HG03565 (cell line): ENCODE measurements around the gene AFF3.

Experiments used
- ATAC-seq: cut with Tn5 transposase; IDR thresholded peaks from one replicate; pipeline ENCODE4 v1.9.1; 2021; ENCODE audit warnings: mild to moderate bottlenecking, moderate library complexity; ENCODE audit not compliant: unreplicated experiment

Gene AFF3

DNA sequence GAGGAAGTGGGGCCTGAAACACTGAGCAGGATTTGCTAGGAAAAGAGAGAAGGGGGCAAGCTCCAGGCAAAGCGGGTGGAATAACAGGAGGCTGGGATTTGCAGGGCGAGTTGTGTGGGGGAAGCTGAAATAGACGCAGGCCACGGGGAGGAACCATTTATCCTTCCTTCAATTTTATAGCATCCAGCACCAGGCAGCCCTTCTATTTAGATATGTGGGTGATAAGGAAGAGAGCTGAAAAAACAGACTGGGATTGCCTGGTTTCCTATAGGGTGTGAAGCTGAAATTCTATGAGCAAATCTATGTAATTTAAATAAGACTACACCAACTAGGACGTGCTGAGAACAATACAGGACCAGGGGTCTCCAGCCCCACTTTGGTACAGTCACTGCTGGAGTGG lies 520.6 kb downstream of the AFF3 start:
- ATAC-seq = no peak

DNA sequence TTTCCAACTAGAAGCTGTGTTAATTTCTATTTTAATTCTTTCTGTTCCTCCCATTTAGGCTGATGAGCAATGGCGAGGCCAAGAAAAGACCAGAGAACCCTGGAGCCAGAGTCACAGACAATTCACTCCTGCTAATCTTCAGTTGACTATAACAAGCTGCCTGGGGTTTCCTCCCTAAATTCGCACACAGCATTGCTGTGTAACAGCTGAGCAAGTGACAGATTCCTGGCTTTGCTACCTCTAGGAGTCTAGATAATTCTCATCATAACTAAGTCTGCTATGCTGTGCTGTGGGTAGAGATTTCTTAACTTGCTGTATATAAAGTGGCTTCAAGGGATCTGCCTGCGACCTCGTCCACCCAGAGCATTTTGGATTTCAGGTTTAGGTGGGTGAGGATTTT lies 521.3 kb downstream of the AFF3 start:
- ATAC-seq = no peak

DNA sequence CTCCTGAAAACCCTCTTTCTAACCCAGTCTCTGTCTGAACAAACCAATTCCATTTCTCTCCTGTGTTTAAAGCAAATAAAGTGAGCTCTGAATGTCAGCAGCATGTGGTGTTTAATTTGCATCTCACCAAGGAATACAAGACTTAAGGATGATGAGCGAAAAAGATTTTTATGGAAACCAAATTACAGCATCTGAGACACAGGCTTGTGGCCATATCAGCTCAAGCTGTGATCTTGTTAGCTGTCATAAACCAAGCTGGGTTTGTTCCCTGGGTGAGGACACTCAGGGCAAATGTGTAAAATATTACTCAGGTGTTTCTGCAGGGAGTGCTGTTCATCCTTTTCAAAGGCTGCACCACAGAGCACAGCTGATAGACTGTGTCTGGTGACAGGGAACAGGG lies 523.2 kb downstream of the AFF3 start:
- ATAC-seq = no peak

DNA sequence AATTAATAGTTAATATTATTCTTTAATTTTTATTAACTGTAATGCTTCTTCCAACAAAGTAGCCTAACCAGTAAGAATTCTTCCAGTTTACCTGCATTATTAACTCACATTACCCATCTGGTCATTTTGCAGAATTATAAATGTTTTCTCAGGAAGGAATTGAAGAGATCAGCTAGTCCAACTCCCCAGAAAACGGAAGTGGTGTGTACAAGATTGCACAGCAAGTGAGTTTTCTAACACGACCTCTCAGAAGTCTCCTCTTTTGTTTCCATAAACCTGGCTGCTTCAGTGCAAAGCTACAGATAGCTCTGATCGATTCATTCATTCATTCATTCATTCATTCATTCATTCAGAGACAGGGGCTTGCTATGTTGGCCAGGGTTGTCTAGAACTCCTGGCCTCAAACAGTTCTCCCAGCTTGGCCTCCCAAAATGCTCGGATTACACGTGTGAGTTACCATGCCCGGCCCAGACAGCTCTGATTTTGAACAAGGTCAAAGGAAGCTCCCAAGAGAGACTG lies 523.8 kb downstream of the AFF3 start:
- no peak for ATAC-seq

DNA sequence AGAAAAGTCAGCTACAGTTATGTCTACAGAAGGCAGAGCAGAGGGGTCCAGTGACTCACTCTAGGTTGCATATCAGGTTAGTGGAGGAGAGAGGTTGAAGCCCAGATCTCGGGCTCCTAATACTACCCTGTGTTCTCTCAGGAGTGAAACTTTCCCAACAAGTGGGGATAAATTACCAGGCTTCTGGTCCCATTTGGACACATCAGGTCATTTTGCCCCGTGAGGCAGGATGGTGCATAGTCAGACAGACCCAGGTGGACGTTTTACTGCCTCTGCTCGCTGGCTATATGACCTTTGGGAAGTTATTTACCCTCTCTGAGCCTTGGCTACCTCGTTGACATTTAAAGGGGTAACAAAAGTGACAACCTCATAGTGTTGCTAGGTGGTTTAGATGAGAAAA lies 524.6 kb downstream of the AFF3 start:
- ATAC-seq = no peak

DNA sequence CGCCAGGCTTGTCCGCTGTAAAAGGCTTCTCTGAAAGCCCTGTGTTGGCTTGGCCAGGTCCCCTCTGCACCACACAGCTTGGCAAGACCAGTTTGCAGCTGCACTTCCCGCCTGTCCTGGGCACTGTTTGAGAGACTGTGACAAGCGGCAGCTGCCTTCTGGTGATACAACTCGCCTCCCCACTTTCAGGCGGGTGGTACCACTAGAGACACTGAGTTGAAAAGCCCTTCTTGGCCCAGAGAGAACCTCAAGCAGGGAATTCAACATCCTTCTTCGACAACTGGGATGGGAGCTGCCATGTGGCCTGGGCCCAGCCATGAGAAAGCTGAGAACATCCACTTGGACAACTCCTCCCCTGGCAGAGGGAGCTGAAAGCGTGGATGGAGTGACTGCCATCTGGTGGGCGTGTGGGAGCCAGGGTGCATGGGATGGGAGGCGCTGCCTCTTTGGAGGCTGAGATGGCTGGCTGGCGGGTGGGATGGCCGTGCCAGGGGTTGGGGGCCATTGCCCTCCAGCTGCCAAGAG lies 527.1 kb downstream of the AFF3 start:
- no peak for ATAC-seq

DNA sequence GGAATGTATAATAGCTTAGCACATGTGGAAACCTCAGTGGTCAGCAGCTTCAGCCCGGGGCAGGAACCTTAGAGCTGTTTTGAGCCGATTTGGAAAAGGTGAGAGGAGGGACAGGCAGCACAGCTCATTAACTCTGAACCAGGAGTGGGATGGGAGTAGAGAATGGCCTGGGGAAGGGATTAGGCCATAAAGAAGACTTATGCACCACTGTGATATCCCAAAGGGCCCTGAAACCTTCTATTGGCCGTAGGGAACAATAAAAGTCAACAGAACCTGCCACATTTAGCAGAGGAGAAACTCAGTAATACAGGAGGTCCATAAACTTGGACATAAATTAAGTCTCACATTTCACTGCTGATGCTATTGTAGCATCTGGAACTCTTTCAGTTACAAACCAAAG lies 528.4 kb downstream of the AFF3 start:
- ATAC-seq = no peak

DNA sequence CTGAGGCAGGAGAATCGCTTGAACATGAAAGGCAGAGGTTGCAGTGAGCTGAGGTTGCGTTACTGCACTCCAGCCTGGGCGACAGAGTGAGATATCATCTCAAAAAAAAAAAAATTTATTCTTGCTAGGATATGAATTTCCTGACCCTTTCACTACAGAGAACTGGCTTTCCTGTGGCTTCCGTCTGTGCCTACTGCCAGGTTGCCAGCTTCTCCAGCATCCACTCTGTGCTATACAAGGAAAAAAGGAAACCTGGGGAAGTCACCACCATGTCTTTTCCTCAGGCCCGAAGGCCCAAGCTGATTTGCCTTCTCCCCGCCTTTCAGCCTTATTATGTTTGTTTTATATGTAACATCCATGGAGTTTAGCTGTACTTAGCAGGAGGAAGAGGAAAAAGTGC lies 530.6 kb downstream of the AFF3 start:
- ATAC-seq = no peak

DNA sequence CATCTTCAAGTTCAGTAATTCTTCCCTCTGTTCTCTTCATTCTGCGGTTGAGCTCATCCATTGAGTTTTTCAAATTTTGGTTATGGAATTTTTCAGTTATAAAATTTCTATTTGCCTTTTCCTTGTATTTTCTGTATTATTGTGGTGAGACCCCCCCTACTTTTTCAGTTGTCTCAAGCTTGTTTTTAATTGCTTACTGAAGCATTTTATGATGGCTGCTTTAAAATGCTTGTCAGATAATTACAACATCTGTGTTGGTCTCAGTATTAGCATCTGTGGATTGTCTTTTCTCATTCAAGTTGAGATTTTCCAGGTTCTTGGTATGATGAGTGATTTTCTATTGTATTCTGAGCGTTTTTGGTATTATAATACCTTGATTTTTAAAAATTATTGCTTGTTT lies 531.4 kb downstream of the AFF3 start:
- ATAC-seq = no peak

DNA sequence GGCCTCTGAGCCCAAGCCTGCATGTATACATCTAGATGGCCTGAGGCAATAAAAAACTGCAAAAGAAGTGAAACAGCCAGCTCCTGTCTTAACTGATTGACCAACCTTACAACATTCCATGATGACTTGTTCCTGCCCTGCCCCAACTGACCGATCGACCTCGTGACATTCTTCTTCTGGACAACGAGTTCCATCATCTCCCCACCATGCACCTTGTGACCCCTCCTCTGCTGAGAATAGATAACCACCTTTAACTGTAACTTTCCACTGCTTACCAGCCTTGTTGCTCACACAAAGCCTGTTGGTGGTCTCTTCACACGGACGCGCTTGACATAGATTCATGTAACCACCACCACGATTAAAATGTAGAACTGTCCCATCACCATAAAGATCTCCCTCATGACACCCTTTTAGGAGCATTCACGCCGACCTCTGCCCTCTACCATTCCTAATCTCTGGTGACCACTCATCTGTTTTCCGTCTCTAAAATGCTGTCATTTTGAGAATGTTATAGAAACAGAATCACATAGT lies 532.5 kb downstream of the AFF3 start:
- ATAC-seq = no peak

DNA sequence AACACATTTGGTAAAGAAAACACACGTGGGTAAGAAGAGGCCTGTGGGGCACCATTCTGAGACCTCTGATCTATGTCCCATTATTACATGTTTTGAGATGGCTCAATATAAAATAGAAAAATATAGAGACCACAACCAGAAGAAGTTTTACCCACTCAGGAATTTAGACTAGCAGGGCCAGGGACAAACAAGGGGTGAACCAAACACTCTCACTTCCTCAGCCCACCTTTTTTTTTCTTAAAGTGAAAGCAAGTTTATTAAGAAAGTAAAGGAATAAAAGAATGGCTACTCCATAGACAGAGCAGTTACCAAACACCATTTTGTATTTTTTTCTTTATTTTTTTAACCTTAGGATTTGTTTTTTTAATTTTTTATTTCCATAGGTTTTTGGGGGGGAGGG lies 533.5 kb downstream of the AFF3 start:
- ATAC-seq = no peak

DNA sequence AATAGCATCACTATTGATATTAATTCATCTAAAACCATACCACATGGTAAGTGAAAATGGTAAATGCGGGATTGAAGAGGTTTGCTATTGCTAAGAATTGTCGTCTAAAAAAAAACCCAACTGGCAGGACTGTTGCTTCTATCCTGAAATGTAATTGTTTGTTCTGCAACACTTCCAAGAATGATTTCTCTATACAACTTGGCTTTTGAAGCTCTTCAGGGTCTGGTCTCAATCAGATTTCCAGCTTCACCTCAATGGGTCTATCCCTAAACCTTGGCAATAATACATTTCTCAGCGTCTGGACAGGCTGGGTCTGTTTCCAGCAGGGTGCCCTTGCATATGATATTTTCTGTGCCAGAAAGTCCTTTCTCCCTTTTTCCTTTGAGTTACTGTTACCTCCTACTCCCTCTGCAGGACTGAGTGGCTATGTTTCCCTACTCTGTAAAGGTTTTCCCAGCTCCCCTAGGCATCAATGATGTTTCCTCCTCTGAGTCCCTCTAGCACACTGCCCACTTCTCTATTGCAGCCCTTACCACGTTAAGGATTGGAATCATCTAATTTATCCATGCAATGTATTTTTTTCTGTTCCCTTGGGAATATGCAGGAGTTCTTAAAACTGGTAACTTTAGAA lies 534.4 kb downstream of the AFF3 start:
- no peak for ATAC-seq

DNA sequence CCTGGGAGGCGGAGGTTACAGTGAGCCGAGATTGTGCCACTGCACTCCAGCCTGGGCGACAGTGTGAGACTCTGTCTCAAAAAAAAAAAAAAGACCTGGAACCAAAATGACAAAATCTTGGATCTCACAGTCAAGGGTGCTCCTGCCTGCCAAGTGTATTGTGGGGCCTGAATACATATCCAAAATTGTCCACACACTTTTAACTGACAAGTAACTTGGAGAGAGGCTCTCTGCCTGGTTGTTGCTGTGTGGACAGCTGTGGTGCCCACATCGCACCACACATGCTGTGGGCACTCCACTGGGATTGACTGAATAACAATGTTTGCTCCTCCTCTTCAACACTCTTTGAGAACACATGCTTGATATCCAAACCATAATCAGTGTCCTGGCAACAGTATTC lies 534.9 kb downstream of the AFF3 start:
- ATAC-seq = no peak

DNA sequence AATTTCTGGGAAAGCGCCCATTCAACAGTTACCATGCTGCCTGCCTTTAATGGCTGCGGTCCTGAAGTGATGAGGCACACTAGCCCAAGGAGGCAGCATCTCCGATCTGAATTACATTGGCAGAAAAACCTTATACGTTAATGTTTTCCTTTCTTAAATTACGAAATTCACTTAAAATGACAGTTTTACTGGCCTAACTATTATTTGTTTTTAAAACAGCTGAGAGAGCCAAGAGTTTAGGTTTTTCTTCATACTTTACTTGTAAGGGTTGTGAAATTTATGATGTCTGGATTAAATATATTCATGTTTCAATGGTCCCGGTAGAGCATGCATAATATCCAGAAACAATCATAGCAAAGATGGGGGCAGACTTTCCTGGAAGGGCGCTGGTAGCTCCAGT lies 537.4 kb downstream of the AFF3 start:
- ATAC-seq = no peak

DNA sequence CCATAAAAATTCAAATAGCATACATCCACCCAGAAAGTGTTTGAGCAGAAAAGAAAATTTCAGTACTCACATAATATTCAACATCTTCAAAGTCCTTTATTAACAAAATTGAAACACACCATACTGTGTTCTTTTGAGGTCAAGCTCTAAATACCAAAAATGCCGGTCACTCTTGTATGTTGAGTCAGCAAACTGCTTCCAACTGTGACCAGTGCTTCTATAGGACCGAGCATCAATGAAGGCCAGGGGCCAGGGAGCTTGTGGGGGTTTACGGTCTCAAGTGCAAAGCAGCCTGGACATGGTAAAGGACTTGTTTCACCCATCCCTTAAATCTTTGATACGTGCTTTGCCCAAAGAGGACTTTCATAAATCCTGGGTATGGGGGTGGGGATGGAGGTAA lies 539.9 kb downstream of the AFF3 start:
- no peak for ATAC-seq

DNA sequence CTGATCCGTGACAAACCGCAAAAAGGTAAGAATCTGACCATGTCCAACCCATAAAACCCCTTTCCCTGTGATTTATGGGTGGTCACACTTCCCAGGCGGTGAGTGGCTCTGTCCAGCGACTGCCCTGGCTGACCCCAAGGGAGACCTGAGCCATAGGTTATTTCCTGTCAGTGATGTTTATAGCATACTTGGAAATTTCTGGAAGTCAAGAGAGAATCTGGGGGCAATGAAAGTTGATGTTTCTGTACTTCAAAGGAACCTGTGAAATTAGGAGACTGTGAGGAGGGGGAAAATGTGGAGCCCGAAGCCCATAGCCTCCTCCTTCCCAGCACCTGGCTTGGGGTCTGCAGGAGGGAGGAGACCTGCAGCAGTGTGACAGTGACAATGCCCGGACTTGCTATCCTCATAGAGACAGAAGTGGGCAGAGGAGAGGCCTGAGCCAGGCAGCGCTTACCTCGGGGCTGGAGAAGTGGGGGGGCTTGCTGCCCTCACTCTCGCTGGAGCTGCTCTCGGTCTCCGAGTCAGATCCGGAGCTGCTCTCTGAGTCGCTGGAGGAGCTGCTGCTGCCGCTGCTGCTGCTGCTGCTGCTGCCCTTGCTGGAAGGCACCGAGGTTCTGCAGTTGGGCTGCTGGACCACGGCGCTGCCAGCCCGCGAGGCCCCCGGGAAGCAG lies 541.3 kb downstream of the AFF3 start:
- ATAC-seq = no peak

DNA sequence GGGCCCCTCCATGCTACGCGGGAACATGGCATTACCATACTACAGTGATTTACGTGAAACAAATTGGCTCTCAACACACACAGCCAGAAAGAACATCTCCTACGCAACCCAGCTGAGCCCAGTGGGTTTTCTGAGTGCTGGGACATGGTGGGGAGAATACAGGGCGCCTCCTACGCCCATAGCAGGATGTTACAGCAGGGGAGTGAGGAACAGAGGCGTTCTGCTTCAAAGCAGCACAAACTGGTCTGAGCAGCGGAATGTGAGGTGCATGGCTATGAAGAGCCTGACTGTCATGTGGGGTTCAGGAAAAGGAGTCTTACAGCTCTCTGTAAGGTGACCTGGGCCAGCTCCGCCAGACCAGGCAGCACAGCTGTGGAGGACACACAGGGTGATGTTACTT lies 543.9 kb downstream of the AFF3 start:
- ATAC-seq = no peak

DNA sequence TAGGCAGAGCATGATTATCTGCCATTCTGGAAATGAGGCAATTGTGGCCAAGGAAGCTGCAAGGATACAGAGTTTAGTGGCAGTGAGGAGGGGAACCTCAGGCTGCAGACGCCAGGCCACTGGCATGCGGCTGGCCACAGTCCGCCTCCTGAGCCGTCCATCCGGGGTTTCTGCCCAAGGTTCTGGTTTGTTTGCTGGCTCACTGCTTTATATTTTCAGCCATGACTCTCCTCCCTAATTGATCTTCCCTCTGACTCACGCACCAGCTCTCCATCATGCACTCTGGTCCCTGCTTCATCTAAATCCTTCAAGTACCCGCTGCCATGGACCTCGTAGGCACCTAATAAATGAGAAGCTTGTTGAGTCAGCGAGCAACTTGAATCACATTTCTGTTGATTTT lies 544.8 kb downstream of the AFF3 start:
- no peak for ATAC-seq

DNA sequence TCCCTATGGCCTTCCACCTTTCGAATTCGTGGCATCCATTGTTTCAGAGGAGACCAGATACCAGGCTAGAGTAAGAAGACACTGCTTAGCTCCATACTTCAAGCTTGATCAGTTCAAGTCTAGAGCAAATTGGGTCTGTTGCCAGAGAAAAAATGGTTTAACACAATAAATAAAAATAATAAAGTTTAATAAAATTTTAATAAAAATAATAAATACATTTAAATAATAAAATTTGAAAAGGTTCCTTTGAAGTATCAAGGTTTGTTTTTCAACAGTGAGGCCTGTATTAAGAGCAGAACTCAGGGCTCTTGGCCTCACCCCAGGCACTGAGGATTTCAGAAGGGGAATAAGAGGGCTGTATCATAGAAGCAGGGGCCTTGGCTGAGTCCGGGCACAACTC lies 547.0 kb downstream of the AFF3 start:
- no peak for ATAC-seq

DNA sequence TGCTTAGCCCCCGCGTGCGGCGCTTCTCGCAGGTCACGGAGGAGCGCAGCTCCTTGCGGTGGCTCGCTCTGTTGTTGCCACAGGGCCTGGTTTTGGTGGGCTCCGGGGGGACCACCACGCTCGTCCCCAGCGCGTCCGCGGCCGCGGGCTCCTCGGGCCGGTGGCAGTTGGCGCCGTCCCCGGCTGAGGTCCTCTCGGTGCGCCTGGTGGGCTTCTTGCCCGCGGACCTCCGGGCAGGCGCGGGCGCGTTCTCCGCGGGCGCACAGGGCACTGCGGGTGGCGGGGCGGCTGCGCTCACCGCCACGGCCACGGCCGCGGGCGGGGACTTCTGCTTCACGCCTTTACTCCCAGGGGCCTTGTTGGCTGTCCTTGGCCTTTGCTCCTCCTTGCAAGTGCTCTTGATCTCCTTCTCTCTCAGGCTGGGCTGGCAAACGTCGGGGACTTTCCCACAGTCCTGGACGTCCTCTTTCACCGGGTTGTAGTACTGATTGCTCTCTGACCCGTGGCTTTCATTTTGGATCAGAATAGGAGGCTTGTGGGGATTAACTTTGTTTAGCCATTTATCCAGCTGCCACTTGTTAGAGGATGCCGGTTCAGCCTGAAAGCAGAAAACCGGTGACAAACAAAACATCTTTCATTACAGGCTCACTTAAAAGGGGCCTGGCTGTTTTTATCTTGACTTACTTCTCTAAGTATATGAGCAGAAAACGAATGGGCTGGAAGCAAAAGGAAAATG lies 548.5 kb downstream of the AFF3 start:
- ATAC-seq = no peak

DNA sequence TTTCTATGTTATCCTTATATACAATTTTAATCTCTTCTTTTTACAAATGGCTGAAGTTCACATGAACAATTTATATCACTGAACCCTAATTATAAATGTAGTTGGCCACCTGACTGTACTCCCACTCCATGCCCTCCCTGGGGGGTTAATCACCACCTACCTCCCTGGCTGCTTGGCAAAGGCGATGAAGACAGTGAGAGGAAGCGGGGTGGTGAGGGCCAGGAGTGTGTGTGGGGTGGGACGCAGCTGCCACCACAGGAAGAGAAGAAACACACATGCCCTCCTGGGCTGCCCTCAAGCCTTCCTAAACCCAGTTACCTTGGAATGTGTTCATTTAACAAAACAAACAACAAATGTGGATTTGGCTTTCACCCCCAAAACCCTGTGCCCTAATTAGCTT lies 565.6 kb downstream of the AFF3 start:
- ATAC-seq = no peak
